K562 (cell line): ENCODE results near the gene LSM12. TPM values are rescaled to one million over a fixed set of nuclear protein-coding genes. Genes with fewer than 3 reads are reported as not detected.

Source experiments
- MGA ChIP-seq: fragments of 450-650 bp; IDR thresholded peaks from 2 replicates; pipeline ENCODE4 v1.6.1; 2016; ENCODE audit warnings: mild to moderate bottlenecking, moderate library complexity
- RB1 ChIP-seq: fragments of 450-650 bp; IDR thresholded peaks from 2 replicates; pipeline ENCODE4 v1.6.1; 2017; ENCODE audit warnings: low read depth, mild to moderate bottlenecking
- SAFB ChIP-seq: fragments of 200-400 bp; formaldehyde crosslinking; IDR thresholded peaks from 2 replicates; pipeline ENCODE4 v1.6.1; 2017; ENCODE audit warnings: low read depth, low read length, borderline replicate concordance
- SMC3 ChIP-seq: conservative IDR thresholded peaks from 2 replicates; pipeline ENCODE4 v1.6.1; 2011; ENCODE audit warnings: low read depth, low read length, improper control_type of control experiment; ENCODE audit not compliant: insufficient read depth
- THAP12 ChIP-seq: fragments of 250-450 bp; sonication (Bioruptor Pico); IDR thresholded peaks from 2 replicates; pipeline ENCODE4 v1.9.0; 2021; ENCODE audit warnings: mild to moderate bottlenecking, inconsistent platforms
- THRAP3 ChIP-seq: fragments of 450-650 bp; IDR thresholded peaks from 2 replicates; pipeline ENCODE4 v1.6.1; 2016; ENCODE audit warnings: mild to moderate bottlenecking, inconsistent platforms, borderline replicate concordance
- ZNF740 ChIP-seq, 3 experiments: fragments of 200-800 bp in 1 of 3; sonication (Bioruptor generic) in 1 of 3; sonication (generic) in 1 of 3; formaldehyde crosslinking in 1 of 3; IDR thresholded peaks; 2 replicates each; pipeline versions ENCODE4 v1.6.1 to v1.8.0; 2016 to 2022; ENCODE audit warnings: mild to moderate bottlenecking in 2 of 3, missing compliant biosample characterization in 2 of 3, missing genetic modification characterization in 2 of 3, missing genetic modification reagents in 1 of 3
- ZSCAN29 ChIP-seq: fragments of 450-650 bp; IDR thresholded peaks from 2 replicates; pipeline ENCODE4 v1.6.1; 2017
- polyA plus RNA-seq, 8 experiments: library from polyadenylated mRNA; depleted of rRNA in 4 of 8; stranded (reverse) in 5 of 8; unstranded in 3 of 8; fragments of >200 nt; fragmentation: Nextera tagmentation in 2 of 8; fragmentation: Illumina TruSeq in 1 of 8; extraction: Ambion mirVana in 2 of 8; extraction: Trizol in 1 of 8; gene quantifications; 2 replicates each; pipeline versions ENCODE4 v1.2.1 to v1.2.3, GENCODE V29; 2011 to 2014; ENCODE audit warnings: inconsistent platforms in 1 of 8, missing spikeins in 1 of 8
- total RNA-seq, 7 experiments: library from RNA; depleted of rRNA in 6 of 7; stranded (reverse); fragments of >200 nt in 6 of 7; fragmentation: Illumina TruSeq in 2 of 7; extraction: Trizol in 2 of 7; gene quantifications; 2 replicates each; pipeline versions ENCODE4 v1.2.1 to v1.2.3, GENCODE V29; 2011 to 2021; ENCODE audit warnings: low replicate concordance in 1 of 7

Gene LSM12
- total and polyA plus RNA-seq, 9 of the 15 experiments (the other 6 are each of a cell fraction or from before 2014, with no cell fraction given): 53.0 to 258 (median 89.3) TPM

GRCh38 chr17:43994272-43995149, 72.0 kb downstream of the LSM12 start (continued):
- TF ChIP-seq MGA (peak; percentile 13; the same call in 1 of the 2 replicates), SMC3 (peak; percentile 95), SAFB (peak; percentile 89), THAP12 (CRISPR knock-in tag) (peak; percentile 24; the same call in 1 of the 2 replicates), ZSCAN29 (no peak), THRAP3 (no peak), RB1 (peak; percentile 48; the same call in 1 of the 2 replicates), ZNF740 (CRISPR knock-in tag; IDR thresholded peaks at IDR 0.05) (peak; percentile 21; the same call in 1 of the 2 replicates), ZNF740 (tag; IDR thresholded peaks at IDR 0.05) (no peak)
